Esophagus mucosa (tissue), 1 donor: ENCODE results near the gene KBTBD4. TPM values are rescaled to one million over a fixed set of nuclear protein-coding genes. Genes with fewer than 3 reads are reported as not detected.
"Not testable (repeated sequence)": the region's sequence is repeated elsewhere in the genome, so short reads cannot be mapped to it uniquely, and the experiment has no call there.

Experiments used
- ATAC-seq: fragments of 200-7000 bp; cut with Tn5 transposase; one replicate; pipeline ENCODE4 v1.9.1; 2020
- total RNA-seq: library from RNA; stranded (reverse); gene quantifications from one replicate; pipeline ENCODE4 v1.2.4, GENCODE V29; 2023
- donor health status: DM: yes; HTN: yes; CAD: no.

Gene KBTBD4
- total RNA-seq, 1 donor from 2014 or later, result 8.0 TPM

DNA sequence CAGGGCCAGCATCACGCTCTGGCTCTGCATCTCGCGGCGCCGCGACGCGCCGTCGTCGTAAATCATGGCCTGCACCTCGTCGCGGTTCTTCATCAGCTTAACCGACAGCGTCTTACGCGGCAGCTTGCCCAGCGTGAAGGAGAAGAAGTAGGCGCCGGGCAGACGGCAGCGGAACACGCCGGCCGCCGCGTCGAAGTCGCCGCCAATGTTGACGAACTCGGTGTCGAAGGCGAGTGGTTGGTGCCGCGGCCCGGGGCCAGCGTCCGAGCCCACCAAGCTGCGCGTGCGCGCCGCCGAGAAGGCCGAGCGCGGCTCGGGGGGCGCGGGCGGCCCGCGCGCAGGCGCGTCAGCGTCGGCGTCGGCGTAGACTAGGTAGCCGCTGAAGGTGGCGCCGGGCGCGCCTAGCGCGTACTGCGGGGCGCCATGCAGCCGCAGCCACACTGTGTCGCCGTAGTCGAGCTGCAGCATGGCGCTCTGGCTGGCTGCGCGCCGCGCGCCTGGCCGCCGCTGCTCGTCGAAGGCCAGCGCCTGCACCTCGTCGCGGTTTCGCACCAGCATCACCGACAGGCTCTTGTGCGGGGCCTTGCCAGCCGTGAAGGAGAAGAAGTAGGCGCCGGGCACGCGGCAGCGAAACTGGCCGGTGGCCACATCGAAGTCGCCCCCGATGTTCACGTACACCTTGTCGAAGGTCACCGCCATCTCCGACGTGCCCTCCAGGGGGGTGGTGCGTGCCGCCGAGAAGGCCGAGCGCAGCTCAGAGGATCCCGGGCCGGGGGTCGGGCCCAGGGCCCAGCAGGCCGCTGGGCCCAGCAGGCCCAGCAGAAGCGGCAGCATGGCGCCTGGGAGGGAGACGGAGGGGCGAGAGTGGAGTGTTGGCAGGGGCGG is 11.4 kb upstream of the KBTBD4 start:
- ATAC-seq, result no peak

DNA sequence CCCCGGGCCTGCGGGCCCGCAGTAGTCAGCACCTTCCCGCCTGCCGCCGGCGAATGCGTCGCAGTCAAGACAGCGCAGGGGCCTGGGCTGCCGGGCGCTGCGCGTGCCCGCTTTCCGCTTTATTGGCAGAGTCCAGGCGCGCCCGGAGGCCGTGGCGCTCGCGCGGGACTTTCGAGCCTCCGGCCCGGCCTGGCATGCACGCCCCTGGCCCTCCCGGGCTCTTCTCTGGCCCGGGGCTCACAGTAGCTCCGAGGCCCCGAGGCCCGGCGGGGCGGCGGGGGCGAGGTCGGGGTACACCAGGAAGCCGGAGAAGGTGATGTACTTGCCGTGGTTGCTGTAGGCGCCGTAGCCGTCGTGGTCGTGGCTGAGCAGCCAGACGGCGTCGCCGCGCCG is 10.8 kb upstream of the KBTBD4 start:
- ATAC-seq, result no peak

GRCh38 chr11:47589118-47589517 is 10.3 kb upstream of the KBTBD4 start:
- ATAC-seq, result no peak

DNA sequence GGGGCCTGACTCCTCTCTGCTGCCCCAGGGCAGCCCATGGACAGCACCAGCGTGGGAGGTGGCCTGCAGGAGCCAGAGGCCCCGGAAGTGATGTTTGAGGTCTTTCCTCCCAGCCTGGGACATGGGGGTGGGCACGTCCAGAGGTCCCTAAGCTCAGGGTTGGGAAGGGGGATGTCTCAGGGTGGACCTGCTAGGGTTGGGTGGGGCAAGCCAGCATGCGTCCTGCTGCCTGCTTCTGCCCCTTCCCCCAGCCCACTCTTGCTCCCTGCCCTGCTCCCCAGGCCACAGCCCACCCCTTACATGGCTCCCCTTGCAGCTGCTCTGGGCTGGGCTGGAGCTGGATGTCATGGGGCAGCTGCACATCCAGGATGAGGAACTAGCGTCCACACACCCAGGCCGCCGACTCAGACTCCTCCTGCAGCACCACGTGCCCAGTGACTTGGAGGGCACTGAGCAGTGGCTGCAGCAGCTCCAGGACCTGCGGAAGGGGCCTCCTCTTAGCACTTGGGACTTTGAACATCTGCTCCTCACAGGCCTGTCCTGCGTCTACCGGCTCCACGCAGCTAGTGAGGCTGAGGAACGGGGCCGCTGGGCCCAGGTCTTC is 9.1 kb upstream of the KBTBD4 start:
- ATAC-seq, result peak; percentile 11

DNA sequence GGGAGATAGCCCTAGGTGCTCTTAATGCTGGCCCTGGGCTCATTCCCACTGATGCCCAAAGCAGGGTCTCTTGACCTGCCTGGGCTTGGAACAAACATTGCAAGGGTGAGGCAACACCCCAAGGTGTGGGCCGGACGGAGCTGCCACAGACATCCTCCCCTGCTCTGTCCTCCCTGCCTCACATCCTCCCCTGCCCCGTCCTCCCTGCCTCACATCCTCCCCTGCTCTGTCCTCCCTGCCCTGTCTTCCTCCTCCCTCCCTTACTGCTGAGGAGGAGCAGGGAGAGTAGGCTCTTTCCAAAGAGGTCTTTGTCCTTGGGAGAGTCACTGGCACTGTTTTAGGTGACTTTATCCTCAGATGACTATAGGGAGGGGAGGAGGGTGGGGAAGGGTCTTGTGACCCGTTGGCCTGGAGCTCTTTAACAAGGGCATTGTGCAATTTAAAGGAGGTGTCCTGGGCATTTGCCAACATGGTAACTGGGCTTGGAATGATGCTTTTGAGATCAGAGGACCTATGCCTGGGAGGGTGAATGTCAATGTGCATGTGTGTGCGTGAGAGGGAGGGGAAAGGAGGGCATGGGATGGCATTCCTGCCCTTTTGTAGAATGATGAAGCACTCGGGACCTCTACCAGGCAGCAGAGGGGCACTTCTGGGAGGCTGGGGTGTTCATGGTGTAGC is 8.4 kb upstream of the KBTBD4 start:
- ATAC-seq, result no peak

DNA sequence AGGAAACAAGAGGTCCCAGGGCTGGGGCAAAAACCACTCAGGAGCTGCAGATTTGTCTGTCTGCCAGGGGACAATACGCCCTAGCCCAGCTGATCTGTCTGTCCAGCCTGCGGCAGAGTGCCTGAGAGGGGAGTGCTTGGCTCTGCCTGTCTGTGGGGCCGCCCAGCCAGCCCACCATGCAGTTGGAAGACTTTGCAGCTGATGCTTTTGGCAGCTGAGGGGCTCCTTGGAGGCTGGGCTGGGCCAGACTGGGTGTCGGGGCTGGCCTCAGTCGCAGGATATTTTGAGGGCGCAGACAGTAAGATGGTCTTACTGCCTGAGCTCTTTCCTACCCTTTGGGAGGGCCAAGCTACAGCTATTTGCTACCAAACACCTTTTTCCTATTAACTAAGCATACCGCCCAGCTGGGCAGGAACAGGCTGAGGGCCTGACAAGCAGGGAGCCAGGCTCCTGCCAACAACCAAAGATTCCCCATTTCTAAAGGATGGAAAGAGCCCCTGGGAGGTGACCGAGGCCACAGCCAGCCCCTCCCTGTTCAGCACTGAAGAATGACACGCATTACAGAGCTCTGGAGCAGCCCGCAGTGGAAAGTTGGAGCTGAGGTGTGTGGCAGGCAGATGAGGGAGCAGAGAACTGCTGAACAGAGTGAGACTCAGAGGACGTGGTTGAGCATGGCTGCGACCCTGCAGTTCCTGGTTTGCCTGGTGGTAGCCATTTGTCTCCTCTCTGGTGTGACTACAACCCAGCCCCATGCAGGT is 7.5 kb upstream of the KBTBD4 start, which contains the start of gene FAM180B:
Gene FAM180B (plus strand): TSS at position 581 of the 758 bp plus-strand sequence. CDS start 91 bp downstream, at position 672.
- no peak for ATAC-seq

DNA sequence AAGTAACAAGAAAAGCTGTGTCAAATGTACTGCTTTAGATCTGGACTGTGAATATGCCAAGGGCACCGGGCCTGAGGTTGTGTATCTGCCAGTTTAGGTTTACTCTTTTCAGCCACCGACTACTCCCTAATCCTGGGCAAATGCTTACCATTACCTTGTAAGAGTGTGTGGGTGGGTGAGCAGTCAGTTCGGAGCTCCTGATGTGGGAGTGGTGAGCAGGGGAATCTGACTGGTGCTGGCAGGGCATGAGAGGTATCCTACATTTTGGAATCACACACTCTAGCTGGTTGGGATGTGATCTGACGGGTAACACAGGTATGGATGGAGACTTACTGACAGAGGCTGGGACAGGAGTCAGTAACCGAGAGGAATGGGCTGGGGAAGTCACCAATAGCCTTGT is 5.1 kb upstream of the KBTBD4 start:
- ATAC-seq, result no peak

DNA sequence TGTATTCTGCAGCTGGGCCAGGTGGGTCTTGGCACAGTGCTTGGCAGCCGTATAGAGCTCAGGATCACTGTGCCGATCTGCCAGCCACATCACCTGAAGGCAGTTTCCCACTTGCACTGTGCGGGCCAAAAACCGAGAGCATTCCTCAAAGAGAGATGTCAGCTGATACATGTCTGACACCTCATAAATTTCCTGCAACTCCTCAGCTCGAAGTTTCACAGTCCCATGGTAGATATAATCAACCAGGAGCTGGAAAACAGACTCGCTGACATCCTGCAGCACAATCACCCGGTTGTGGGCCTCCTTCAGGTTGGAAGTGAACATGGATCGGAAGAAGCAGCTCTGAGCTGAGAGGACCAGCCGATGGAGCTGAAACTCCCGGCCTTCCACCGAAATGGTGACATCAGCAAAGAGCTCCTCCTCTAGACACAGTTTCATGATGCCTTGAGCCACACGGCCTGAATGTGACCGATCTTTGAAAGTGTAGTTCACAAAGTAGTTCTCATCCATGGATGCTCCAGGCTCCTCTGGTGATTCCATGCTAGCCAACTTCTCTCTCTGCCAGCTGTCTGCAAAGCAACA is 1.2 kb downstream of the KBTBD4 start:
- no peak for ATAC-seq

DNA sequence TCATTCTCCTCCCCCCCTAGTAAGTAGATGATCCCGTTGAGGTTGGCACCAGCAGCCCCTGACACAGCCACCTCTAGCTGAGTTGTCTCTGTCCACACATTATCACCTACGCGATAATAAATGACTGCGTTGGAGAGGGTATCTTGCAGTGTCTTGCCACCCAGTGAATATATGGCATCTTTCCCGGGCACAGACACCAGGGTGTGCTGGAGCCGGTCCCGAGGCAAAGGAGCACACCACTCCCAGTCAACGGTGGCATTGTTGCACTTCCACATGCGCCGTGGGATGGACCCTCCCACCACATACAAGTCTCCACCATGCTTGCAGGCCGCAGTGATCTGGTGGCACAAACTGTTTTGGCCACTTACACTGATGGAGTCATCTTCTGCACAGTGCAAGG is 5.4 kb downstream of the KBTBD4 start:
- ATAC-seq, result no peak

DNA sequence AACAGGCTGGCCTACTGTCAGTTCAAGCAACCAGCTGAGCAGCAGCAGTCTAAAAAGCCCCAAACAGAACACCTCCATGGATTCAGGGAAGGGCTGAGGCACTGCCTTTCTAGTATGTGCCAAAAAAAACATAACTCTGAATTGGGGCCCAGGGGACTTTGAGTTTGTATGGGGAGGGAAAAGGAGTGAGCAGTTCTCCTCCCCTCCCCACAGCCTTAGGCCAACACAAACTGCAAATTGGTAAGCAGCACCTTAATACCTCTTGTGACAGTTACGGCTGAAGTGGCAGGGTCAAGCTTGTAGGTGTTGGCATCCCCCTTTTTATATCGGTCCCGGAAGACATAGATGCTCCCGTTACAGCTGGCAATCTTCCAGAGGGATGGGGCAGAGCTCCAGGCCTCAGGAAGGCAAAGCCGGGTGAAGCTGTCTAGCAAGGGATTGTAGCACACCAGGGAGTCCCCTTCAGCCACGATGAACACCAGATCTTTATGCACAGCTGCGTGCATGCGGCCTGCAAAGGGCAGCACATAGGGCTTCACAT is 6.0 kb downstream of the KBTBD4 start:
- ATAC-seq, result no peak

- no peak for ATAC-seq
Measured at GRCh38 chr11:47571895-47572294, 6.9 kb downstream of the KBTBD4 start.

DNA sequence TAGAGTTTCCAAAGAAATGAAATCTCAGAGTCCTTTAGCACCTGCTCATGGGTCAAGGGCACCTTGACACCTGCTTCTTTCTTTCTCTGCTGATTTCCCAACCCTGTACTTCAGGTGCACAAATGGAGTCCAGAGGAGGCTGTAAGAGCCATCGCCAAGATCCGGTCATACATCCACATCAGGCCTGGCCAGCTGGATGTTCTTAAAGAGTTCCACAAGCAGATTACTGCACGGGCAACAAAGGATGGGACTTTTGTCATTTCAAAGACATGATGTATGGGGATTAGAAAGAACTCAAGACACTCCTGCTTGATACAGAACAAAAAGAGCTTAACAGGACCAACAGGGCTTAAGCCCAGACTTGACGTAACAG is 7.4 kb downstream of the KBTBD4 start:
- peak; percentile 50 for ATAC-seq

- ATAC-seq, result no peak
Measured at GRCh38 chr11:47570651-47571356, 8.0 kb downstream of the KBTBD4 start.

DNA sequence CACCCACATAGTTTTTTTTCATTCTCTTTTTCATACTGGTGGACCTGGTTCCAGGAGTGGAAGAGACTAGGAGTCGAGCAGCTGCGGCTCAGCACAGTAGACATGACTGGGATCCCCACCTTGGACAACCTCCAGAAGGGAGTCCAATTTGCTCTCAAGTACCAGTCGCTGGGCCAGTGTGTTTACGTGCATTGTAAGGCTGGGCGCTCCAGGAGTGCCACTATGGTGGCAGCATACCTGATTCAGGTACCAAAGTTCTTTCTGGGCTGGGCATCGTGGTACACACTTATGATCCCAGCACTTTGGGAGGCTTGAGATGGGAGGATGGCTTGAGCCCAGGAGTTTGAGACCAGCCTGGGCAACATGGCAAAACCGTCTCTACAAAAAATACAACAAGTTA is 9.1 kb downstream of the KBTBD4 start:
- ATAC-seq, result no peak

DNA sequence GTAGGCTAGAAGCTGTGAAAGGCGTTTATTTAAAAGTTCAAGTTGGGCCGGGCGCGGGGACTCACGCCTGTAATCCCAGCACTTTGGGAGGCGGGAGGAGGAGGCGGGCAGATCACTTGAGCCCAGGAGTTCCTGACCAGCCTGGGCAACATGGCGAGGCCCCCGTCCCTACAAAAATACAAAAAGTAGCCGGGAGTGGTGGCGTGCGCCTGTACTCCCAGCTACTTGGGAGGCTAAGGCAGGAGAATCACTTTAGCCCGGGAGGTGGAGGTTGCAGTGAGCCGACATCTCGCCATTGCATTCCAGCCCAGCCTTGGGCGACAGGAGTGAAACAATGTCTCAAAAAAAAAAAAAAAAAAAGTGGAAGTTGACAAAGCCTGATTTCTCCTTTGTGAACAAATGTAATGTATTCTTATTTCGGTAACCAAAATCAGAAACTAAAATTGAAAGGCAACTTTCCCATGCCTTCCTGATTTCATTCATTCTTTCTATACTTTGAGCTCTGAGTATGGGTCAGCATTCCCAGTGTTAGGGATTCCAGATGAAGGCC is 12.5 kb downstream of the KBTBD4 start:
- peak; percentile 20 for ATAC-seq

DNA sequence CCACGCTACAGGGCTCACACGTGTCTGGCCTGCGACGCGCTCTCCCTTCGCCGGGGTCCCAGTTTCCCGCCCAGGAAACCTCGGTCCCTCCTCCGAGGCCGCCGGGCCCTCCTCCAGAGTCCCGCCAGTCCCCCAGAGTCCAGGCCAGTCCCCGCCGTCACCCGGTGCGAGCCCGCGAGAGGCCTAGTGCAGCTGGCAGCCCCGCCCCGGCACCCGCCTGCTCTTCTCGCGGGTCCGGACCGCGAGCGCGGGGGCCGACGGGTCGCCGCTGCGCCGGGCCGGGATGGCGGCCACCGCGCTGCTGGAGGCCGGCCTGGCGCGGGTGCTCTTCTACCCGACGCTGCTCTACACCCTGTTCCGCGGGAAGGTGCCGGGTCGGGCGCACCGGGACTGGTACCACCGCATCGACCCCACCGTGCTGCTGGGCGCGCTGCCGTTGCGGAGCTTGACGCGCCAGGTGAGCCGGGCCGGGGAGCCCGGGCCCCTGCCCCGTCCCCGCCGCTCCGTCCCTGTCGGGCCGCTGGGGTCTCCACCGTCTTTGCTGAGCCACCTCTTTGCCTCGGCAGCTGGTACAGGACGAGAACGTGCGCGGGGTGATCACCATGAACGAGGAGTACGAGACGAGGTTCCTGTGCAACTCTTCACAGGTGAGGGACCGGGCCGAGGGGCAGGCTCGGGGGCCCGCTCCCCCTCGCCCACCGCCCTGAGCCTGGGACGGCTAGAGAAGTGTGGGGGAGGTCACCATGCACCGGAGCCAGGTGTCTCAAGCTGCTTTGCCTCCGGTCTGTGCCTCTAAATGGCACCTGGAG is 13.2 kb downstream of the KBTBD4 start, which contains the start of gene PTPMT1:
Gene PTPMT1 (plus strand): TSS at position 260 of the 809 bp plus-strand sequence. CDS start 24 bp downstream, at position 284.
- peak; percentile 93 for ATAC-seq

DNA sequence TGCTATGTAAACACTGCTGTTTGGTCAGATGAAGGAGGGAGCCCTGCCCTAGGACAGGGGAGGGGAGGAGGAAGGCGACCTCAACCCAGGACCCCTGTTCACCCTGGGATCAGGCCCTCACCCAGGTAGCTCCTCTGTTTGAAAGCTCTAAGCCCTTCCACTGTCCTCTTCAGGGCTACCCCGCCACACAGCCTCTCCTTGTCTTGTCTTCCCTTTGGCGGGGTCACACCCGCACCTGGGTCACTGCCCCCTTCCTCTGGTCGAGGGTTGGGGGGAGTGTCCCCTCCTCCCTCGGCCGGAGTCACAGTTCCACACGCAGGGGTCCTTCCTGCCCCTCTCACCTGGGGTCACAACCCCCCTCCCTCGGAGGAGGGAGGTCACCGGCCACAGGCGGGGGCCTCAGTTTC is 13.8 kb downstream of the KBTBD4 start:
- ATAC-seq, result peak; percentile 23

- ATAC-seq, result not testable (repeated sequence)
Measured at GRCh38 chr11:47564366-47564765, 14.4 kb downstream of the KBTBD4 start.

GRCh38 chr11:47562393-47562792 is 16.4 kb downstream of the KBTBD4 start:
- not testable (repeated sequence) for ATAC-seq

DNA sequence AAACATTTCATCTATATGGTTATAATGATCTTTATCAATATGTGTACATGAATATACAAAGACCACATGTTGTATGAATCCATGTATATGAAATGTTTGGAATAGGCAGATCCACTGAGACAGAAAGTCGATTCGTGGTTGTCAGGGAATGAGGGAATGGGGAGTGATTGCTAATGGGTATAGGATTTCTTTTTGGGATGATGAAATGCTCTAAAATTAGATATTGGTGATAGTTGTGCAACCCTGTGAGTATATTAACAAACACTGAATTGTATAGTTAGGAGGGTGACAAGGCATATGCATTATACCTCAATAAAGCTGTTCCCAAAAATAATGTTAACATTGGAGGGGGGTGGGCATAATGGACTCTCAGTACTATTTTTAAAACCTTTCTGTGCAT is 18.3 kb downstream of the KBTBD4 start:
- no peak for ATAC-seq
